ENCODE results near the gene SMIM28.

SMIM28 gene

DNA sequence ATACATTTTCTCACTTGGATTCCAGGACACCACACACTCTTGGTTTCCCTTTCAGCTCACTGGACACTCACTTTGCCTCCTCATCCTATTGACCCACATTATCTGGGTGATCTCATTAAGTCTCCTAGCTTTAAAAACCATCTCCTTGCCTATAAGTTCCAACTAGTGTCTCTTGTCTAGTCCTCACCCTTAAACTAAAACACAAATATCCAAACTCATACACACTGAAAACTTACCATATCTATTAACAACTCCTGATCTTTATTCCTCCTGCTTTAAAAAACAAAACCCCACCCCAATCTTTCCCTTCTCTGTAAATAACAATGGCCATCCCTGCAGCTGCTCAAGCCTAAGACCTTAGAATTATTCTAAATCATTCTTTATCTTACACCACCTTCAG lies 3.5 kb upstream of the SMIM28 start:
- DNase-seq (ENCODE audit: low spot score): no peak

DNA sequence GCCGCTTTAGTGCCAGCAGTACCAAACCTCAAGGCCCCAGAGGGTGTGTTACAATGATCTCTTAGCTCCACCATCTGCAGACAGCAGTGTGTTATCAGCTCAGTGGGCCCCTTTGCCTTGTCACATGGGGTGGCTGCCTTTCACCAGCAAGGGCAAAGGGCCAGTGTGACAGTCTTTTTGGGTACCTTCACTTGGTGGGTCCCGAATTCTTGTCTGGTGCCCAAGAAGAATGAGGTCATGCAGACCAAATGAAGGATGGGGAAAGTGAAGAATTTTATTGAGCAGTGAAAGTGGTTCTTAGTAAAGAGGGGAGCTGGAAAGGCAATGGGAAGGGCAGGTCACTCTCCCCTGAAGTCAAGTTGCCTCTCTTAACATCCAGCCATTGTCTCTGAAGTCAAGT lies 2.9 kb upstream of the SMIM28 start:
- no peak for DNase-seq (ENCODE audit: low spot score)

DNA sequence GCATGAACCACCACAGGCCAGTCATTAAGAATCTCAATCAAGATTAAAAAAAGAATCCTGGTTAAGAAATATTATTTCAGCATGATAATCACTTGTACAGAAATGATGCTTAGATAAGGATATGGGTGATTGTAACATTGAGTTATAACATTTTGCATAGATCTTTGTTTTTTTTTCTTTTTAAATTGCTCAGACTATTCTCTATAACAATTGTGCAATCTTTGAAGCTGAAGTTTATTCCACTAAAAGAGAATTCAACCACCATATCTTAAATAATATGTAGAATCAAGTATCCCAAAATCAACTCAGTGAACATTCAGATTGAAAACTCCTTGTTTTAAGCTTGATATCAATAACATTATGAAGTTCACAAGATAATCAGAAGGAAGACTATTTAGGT lies 663 bp upstream of the SMIM28 start:
- no peak for DNase-seq (ENCODE audit: low spot score)

DNA sequence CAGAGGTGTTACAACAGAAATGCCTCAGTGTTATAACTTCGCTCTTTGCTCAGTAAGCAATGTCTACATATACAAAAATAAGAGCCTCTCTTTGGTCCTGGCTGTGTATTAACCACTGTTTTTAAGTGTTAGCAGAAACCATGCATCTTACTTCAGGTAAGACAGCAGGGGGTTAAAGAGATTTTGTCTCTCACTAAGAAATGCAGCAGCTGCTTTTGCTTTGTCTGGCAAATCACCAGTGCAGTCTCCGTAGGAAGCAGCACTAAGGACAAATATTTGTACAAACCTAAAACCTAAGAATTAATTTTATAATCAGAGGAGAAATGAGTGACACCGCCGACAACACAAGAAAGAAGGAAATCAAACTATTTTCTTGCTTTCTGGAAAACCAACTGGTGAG lies 758 bp downstream of the SMIM28 start:
- DNase-seq (ENCODE audit: low spot score): no peak

DNA sequence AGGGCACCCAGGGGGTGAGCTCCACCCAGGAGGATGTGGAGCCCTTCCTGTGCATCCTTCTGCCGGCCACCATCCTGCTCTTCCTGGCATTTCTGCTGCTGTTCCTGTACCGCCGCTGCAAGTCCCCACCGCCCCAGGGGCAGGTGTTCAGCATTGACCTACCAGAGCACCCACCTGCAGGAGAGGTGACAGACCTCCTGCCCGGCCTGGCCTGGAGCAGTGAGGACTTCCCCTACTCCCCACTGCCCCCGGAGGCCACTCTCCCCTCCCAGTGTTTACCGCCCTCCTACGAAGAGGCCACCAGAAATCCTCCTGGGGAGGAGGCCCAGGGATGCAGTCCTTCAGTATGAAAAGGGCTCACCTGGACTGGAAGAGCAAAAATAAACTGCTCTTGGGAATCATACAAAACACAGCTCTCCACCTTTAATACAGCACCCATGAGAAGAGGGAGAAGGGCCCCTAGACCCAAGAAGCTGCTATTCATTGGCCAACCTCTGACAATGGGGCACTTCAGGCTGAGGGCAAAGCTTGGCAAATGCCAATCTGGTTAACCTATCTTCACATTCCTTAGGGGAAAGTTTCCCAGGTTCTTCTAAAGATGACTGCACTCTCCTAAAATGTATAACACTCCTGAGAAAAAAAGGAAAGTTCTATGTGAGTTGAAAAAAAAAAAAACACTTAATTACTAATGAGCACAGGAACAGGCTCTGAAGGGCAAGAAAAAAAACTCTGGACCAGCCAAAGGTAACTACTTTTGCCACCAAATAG lies 5.0 kb downstream of the SMIM28 start:
- peak; percentile 72 for DNase-seq (ENCODE audit: low spot score)

DNA sequence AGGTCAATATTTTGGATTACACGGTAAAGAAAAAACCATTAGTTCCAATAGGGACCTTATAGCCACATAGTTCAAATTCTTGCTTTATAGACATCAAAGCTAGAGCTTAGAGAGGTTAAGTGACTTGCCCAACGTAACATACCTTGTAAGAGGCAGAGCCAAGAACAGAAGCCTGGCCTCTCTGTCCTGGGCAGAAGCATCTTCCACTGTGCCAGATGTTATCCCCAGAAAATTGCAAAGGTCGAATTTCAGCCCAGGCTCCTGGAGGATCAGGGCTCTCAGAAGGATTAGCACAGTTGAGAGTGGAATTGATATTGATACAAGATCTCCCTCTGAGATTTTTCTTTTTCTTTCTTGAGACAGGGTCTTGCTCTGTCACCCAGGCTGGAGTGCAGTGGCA lies 6.1 kb downstream of the SMIM28 start:
- no peak for DNase-seq (ENCODE audit: low spot score)

DNA sequence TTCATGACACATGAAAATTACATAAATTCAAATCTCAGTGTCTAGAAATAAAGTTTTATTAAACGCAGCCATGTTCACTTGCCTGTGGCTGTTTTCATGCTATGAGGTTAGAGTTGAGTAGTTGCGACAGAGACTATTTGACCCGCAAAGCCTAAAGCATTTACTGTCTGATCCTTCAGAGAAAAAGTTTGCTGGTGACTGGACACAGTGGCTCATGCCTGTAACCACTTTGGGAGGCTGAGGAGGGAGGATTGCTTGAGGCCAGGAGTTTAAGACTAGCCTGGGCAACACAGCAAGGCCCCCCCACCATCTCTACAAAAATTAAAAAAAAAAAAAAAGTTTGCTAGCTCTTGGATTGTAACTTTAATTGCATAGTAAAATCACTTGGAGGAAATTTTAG lies 9.2 kb downstream of the SMIM28 start:
- DNase-seq (ENCODE audit: low spot score): no peak

DNA sequence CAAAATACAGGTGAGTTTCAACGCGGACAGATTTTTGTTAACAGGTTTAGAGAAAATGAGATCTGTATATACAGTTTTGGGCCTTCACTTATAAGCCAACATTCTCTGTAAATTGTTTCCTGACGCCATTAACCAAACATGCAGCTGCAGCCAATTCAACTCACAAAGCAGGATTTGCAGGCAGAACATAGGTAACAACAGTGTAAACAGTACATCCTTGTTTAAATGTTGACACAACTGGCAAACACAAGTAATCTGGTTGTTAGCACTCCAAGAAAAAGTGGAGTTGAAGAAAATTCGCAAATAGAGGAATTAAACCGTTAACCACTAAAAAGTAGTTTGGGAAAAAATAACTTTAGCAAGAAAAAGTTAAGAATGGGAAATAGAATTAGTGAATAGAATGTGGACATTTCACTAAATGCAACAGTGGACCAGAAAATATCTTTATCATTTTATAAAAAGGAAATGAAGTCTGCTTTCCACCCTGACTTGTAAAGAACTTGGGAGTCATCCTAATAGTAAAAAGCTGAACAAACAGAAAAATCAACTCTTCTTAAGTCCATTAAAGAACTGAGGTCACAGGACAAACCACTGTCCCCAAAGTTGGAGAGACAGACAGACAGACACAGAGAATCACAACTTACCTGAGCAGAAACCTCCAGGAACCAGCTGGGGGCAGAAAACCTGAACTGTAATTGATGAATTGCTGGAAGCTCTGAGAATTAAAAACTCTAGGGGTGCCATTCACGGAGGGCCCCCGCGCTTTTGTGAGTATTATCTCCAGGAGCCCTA lies 10.1 kb downstream of the SMIM28 start:
- DNase-seq (ENCODE audit: low spot score): no peak

DNA sequence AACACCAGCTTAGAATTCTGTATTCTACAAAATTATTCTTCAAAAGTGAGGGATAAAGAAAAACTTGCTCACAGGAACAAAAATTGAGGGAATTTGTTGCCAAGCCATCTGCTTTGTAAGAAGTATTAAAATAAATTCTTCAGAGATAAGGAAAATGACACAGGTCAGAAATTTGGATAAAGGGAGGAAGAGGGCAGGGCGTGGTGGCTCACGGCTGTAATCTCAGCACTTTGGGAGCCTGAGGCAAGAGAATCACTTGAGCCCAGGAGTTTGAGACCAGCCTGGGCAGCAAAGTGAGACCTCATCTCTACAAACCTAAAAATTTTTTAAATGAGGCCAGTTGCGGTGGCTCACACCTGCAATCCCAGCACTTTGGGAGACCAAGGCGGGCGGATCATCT lies 11.8 kb downstream of the SMIM28 start:
- no peak for DNase-seq (ENCODE audit: low spot score)

DNA sequence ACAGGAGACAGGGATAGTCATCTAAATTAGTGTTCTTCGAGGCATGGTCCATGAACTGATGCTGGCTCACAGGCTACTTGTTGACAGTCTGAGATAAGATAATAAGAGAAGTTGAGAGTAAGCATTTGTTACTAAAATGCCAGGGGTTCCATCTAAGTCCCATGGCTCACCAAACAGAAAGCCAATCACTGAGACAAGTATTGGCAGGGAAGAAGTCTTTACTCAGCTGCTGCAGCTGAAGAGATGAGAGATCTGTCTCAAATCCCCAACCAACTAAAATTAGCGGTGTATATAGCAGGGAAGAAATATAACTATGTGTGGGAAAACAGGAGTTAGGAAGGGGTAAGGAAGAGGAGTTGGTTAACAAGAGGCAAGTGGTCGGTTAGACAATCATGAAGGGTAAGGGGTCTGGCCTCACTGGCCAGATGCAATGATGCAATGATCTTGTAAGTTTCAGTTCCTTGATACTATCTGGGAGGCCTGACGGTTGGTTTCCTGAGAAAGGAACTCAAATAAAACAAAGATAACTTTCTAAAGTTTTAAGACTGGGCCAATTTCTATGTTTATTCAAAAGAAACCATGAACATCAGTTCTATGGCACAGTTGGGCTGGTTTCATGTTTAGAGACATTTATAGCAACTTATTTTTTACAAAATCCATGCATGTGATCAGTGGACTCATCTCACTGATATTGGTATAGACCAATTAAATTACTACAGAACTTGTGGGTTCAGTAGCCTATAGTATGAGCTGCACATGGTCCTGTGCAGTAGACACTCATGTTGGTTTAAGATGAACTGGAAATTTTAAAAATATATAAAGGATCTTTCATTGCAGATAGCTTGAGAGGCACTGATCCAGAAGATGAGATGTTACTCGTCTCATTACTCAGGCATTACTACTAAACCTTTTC lies 16.4 kb downstream of the SMIM28 start:
- DNase-seq (ENCODE audit: low spot score): no peak

DNA sequence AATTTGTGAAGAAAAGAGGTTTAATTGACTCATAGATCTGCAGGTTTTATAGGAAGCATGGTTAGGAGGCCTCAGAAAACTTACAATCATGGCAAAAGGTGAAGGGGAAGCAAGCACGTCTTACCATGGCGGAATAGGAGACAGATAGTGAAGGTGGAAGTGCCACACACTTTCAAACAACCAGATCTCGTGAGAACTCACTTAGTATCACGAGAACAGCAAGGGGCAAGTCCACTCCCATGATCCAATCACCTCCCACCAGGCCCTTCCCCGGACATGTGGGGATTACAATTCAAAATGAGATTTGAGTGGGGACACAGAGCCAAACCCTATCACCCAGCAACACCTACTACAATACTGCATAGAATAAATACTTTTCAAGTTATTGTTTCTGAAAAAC lies 19.0 kb downstream of the SMIM28 start:
- DNase-seq (ENCODE audit: low spot score): no peak

DNA sequence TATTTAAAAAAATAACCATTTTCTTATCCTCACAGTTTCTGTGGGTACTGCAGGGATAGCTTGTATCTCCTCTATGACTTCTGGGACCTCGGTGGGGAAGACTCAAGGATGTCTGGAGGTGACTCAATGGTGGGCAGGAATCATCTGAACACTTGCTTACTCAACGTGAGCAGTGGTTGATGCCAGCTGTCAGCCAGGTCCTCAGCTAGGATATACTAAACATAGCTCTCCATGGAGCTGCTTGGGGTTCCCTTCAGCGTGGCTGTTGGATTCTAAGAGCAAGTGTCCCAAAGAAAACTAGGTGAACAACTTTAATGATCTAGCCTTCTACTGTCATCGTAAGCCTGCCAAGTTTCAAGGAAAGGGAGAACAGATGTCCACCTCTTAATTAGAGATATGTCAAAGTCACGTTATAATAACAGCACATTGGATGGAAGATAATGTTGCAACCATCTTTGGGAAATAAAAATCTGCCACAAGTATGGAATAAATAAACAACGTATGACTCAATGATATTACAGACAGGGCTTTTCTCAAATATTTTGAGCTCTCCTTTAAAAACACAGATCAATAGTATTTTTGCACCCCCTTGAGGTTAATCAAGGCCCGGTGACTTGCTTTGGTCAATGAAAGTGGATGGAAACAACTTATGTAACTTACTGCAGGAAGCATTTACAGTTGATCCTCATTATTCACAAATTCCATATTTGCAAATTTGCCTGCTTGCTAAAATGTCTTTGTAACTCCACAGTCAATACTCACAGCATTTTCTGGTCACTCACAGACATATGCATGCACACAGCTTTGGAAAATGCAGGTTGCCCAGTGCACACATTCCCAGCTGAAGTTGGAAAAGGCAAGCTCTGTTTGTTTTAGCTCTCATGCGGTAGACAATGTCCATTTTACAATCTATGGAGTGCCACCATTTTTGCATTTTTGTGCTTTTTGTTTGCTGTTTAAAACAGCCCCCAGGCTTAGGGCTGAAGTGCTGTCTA lies 19.7 kb downstream of the SMIM28 start:
- DNase-seq (ENCODE audit: low spot score): no peak

DNA sequence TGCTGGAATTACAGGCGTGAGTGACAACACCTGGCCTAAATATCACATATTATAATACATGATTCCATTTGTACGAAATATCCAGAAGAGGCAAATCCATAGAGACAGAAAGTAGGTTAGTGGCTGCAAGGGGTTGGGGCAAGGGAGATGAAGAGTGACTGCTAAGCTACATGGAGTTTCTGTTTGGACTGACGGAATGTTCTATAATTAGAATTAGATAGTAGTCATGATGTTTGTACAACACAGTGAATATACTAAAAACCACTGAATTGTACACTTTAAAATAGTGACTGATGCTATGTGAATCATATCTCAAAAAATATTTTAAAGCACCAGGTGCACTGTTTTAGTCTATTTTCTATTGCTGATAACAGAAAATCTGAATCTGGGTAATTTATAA lies 22.6 kb downstream of the SMIM28 start:
- DNase-seq (ENCODE audit: low spot score): no peak

DNA sequence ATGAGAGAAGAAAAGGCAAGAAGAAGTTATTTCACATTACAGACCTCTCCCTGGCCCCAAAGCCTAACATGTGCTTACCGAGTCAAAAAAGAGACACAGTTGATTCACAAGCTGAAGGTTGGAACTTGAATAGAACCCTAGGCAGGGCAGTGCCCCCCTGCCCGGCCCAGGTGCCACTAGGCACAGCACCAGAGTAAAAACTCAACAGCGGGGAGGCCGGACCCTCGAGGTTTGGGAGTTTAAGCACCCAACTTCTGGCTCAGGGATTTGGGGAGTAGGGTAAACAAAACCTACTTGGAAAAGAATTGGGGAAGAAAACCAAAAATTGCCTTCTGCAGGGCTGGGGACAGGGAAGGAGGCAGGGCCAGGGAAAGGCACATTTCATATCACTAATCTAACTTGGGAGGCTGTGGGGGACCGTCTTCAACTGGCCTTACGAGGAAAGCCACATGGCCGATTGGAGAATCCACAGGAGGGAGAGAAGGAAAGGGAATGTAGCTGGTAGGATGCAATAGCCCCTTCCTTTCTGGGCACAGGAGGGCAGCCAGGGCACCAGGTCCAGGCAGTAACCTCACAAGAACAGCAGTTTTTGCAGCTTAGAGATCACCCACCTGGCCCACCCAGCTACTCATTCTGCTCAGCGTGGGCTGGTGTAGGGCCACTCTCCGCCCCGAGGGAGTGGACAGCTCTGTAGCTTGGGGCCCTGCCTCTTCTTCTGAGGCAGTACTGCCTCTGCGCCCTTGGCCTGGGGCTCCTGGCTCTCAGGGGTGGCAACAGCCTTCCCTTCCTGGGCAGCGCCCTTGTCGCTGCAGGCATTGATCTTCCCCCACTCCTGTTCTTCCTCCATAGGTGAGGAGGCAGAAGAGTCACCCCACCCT lies 24.5 kb downstream of the SMIM28 start:
- DNase-seq (ENCODE audit: low spot score): no peak

DNA sequence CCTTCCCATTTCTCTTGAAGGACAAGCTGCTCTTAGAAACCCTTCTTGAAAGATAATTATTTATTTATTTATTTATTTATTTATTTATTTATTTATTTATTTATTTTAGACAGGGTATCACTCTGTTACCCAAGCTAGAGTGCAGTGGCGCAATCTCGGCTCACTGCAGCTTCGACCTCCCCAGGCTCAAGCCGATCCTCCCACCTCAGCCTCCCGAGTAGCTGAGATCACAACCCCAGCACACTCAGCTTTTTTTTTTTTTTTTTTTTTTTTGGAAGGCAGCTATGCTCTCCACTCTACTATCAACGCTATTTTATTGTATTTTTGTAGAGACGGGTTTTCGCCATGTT lies 25.1 kb downstream of the SMIM28 start:
- DNase-seq (ENCODE audit: low spot score): no peak

DNA sequence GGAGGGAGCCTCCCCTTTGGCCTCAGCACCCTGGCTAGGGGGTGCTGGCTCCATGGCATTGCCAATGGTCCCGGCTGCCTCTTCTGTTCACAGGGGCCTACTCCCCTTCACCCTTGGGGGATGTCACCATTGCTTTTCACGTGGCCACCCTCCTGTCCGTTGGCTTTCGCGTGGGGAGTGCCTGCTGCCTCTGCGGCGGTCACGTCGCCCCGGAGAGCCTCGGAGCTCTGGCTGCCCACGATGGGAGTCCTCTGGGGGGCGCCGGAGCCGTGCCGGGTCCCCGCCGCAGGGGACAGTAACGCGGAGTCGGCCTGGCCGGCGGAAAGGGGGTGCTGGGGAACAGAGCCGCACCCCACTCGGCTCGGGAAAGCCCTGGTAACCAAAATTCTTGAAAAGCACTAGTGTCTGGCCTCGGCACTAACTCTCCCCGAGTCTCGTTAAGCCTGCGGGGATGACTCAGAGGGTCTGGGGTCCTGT lies 25.7 kb downstream of the SMIM28 start:
- DNase-seq (ENCODE audit: low spot score): peak; percentile 35

DNA sequence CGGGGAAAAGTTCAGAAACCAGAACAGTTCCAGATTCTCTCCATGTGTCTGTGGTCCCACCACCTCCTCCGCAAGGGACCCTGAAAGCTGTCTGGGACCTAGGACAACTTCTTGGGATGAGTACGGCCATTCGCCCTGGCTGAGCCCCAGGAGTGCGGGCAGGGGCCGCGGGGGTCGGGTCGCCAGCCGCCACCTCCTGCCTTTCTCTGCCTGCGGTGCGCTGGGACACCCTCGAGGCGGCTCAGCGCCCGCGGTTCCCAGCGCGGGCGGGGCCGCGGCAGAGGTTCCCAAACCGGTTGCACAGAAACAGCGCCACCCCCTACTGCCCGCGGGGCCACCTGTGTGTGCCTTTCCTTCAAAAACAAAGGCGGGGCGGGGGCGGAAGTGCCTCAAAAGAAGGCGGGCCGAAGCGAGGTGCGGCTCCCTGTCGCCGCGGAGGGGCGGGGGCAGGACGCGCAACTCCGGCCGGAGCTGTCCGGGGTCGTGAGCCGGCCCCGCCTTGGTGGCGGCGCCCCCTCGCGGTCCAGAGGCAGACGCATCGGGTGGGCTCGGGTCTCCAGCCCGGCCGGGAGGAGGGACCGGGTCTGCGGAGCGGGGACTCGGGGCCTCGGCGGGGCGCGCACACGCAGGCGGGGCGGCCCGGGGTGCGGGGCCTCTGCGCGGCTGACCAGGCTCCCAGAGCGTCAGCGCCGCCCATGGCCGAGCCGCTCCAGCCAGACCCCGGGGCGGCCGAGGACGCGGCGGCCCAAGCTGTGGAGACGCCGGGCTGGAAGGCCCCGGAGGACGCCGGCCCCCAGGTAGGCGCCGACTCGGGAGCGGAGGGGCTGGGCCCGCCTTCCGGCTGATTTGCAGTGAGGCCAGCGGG lies 26.3 kb downstream of the SMIM28 start, which contains the start of gene HEBP2:
TSS of gene HEBP2 (plus strand) at position 423 of the 865 bp plus-strand sequence. CDS start at position 696, 273 bp downstream.
- peak; percentile 95 for DNase-seq (ENCODE audit: low spot score)

DNA sequence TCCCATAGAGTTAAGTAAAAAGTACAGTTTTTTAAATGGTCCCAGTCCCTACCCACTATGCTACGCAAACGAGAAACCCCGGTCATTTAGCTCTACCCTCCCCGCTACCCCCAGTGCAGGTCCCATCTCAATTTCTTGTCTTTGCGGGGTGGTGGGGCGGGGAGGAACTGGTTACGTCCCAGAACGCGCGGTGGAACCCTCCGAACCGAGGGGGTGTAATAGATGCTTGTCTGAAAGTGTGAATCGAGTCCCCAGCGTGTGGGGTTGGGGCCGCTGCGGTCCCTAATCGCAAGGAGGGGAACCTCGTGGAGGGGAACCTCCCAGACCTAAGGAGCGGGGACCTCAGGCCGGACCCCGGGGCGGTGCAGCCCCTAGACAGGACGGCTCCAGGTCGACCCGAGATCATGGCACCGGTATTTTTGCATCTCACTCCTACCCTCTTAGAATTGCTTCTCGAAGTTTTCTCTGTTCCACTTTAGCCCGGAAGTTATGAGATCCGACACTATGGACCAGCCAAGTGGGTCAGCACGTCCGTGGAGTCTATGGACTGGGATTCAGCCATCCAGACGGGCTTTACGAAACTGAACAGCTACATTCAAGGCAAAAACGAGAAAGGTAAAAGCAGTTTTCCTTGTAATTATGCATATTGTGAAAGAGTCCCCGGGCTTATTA lies 27.1 kb downstream of the SMIM28 start:
- DNase-seq (ENCODE audit: low spot score): no peak
